ENCODE measurements around the gene ABCB9. TPM values are rescaled to one million over a fixed set of nuclear protein-coding genes. Genes with fewer than 3 reads are reported as not detected.

The ABCB9 gene
- total RNA-seq, 1 experiment from 2014 or later = 14.7 TPM

DNA sequence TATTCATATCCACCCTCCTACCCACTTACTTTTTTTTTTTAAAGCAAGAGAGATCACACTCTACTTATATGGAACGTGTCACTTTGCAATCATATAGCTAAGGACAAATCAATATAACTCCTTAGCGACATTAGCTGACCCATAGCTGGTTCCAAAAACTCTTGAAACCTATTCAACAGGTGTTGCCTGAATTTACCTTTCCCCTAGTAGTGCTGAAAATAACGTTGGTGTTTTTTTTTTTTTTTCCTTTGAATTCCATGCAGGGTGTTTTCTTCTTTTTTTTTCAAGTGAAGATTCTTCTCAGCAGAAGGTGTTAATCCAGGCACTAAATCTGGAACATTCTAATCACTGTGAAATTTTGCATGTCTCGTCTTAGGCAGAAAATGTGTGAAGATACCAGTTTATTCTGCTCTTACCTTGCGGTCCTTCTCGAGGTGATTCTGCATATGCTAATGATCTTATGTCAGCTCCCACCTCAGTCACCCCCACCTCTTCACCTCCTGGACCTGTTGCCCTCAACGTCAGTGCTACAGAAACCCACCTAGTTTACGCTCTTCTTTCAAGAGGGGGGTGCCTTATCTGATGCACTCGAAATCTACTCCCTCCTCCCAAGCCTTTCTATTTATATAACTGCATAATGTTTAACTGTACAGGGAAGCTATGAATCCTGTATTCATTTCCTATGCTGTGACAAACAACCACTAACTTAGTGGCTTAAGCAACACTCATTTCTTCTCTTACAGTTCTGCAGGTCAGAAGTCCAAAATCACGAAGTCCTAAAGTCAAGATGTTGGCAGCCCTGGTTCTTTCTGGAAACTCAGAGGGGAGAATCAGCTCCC is 63.2 kb downstream of the ABCB9 start (continued):
- TF ChIP-seq, protein P1, sequence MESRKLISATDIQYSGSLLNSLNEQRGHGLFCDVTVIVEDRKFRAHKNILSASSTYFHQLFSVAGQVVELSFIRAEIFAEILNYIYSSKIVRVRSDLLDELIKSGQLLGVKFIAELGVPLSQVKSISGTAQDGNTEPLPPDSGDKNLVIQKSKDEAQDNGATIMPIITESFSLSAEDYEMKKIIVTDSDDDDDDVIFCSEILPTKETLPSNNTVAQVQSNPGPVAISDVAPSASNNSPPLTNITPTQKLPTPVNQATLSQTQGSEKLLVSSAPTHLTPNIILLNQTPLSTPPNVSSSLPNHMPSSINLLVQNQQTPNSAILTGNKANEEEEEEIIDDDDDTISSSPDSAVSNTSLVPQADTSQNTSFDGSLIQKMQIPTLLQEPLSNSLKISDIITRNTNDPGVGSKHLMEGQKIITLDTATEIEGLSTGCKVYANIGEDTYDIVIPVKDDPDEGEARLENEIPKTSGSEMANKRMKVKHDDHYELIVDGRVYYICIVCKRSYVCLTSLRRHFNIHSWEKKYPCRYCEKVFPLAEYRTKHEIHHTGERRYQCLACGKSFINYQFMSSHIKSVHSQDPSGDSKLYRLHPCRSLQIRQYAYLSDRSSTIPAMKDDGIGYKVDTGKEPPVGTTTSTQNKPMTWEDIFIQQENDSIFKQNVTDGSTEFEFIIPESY (IDR thresholded peaks at IDR 0.05; ENCODE audit: extremely low read depth, insufficient replicate concordance, low read length) = no peak

DNA sequence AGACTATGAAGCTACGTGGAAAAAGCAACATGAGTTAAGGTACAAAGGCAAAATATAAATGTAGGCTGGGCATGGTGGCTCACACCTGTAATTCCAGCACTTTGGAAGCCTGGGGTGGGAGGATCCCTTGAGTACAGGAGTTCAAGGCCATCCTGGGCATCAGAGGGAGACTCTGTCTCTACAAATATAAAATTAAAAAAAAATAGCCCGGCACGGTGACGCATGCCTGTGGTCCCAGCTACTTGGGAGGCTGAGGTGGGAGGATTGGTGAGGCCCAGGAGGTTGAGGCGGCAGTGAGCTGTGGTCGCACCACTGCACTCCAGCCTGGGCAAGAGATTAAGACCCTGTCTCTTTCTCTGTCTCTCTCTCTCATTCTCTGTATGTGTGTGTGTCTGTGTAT is 66.4 kb downstream of the ABCB9 start:
- Histone ChIP-seq H3K27me3 (ENCODE audit: insufficient read depth, low read length) (no peaks in the 10 kb centered on the region), H3K4me1 (ENCODE audit: control insufficient read depth in 1 of 2, insufficient read depth in 2 of 2, low read length in 2 of 2) (peaks cover 0 to 19% of the 10 kb centered on the region in 2 experiments; a peak in 3 of 4 replicates), H3K9me2 (ENCODE audit: insufficient read depth) (no peaks in the 10 kb centered on the region), H4K20me1 (ENCODE audit: insufficient read depth) (no peaks in the 10 kb centered on the region), H3K27ac (ENCODE audit: low read depth, low read length) (no peak overlapping the region), H3K9me3 (ENCODE audit: control insufficient read depth in 1 of 2, insufficient read depth in 1 of 2, low read depth in 1 of 2, low read length in 2 of 2) (no peaks in the 10 kb centered on the region), H3K4me2 (ENCODE audit: low read length) (no peak overlapping the region), H3K9ac (ENCODE audit: low read length) (no peak overlapping the region), H3K4me3 (replicated peaks in 1 of 2; ENCODE audit: low read depth in 1 of 2, low read length in 2 of 2) (no peak overlapping the region), H3K79me2 (ENCODE audit: insufficient read depth, low read length) (peaks cover 10% of the 10 kb centered on the region), H3K36me3 (ENCODE audit: control insufficient read depth in 1 of 2, insufficient read depth in 2 of 2, low read length in 2 of 2) (no peaks in the 10 kb centered on the region), H2AFZ (ENCODE audit: low read depth, low read length, poor library complexity, severe bottlenecking) (no peak overlapping the region)
- RAD21 ChIA-PET (ENCODE audit: low non-redundant PET in 1 of 2, low total read pairs in 2 of 2, uncharacterized antibody in 2 of 2, unreplicated experiment in 2 of 2) = no interaction called here
- DNase-seq (ENCODE audit: low read depth, low spot score) = no peak
- no TSS peak for BruUV-seq (replicated peaks)
- POLR2A ChIA-PET = no interaction called here
- CTCF ChIA-PET = no interaction called here
- ATAC-seq = no peak
- TF ChIP-seq FOSL1 (IDR thresholded peaks at IDR 0.05; ENCODE audit: low read depth) = no peak
- no peak for TF ChIP-seq ELF1 (IDR thresholded peaks at IDR 0.05; ENCODE audit: borderline replicate concordance, low read depth)
- TF ChIP-seq, protein P2, sequence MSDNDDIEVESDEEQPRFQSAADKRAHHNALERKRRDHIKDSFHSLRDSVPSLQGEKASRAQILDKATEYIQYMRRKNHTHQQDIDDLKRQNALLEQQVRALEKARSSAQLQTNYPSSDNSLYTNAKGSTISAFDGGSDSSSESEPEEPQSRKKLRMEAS (IDR thresholded peaks at IDR 0.05) = no peak
- no peak for TF ChIP-seq EZH2phosphoT487 (IDR thresholded peaks at IDR 0.05; ENCODE audit: borderline replicate concordance)
- TF ChIP-seq SP1 (IDR thresholded peaks at IDR 0.05; ENCODE audit: low read depth) = no peak
- TF ChIP-seq TCF7L2 (IDR thresholded peaks at IDR 0.05; ENCODE audit: borderline replicate concordance, extremely low read depth, insufficient read depth, insufficient read length) = no peak
- TF ChIP-seq, protein P3, sequence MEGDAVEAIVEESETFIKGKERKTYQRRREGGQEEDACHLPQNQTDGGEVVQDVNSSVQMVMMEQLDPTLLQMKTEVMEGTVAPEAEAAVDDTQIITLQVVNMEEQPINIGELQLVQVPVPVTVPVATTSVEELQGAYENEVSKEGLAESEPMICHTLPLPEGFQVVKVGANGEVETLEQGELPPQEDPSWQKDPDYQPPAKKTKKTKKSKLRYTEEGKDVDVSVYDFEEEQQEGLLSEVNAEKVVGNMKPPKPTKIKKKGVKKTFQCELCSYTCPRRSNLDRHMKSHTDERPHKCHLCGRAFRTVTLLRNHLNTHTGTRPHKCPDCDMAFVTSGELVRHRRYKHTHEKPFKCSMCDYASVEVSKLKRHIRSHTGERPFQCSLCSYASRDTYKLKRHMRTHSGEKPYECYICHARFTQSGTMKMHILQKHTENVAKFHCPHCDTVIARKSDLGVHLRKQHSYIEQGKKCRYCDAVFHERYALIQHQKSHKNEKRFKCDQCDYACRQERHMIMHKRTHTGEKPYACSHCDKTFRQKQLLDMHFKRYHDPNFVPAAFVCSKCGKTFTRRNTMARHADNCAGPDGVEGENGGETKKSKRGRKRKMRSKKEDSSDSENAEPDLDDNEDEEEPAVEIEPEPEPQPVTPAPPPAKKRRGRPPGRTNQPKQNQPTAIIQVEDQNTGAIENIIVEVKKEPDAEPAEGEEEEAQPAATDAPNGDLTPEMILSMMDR (IDR thresholded peaks at IDR 0.05 in 2 of 3, conservative IDR thresholded peaks at IDR 0.05 in 1 of 3; ENCODE audit: borderline replicate concordance in 1 of 3, insufficient read depth in 1 of 3, low read depth in 2 of 3, low read length in 2 of 3) = no peak
- TF ChIP-seq SRF (IDR thresholded peaks at IDR 0.05; ENCODE audit: low read depth) = no peak
- TF ChIP-seq, protein P4, sequence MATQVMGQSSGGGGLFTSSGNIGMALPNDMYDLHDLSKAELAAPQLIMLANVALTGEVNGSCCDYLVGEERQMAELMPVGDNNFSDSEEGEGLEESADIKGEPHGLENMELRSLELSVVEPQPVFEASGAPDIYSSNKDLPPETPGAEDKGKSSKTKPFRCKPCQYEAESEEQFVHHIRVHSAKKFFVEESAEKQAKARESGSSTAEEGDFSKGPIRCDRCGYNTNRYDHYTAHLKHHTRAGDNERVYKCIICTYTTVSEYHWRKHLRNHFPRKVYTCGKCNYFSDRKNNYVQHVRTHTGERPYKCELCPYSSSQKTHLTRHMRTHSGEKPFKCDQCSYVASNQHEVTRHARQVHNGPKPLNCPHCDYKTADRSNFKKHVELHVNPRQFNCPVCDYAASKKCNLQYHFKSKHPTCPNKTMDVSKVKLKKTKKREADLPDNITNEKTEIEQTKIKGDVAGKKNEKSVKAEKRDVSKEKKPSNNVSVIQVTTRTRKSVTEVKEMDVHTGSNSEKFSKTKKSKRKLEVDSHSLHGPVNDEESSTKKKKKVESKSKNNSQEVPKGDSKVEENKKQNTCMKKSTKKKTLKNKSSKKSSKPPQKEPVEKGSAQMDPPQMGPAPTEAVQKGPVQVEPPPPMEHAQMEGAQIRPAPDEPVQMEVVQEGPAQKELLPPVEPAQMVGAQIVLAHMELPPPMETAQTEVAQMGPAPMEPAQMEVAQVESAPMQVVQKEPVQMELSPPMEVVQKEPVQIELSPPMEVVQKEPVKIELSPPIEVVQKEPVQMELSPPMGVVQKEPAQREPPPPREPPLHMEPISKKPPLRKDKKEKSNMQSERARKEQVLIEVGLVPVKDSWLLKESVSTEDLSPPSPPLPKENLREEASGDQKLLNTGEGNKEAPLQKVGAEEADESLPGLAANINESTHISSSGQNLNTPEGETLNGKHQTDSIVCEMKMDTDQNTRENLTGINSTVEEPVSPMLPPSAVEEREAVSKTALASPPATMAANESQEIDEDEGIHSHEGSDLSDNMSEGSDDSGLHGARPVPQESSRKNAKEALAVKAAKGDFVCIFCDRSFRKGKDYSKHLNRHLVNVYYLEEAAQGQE (IDR thresholded peaks at IDR 0.05; ENCODE audit: low read depth) = no peak
- no peak for TF ChIP-seq CEBPB (IDR thresholded peaks at IDR 0.05; ENCODE audit: low read depth)
- TF ChIP-seq EZH2 (IDR thresholded peaks at IDR 0.05) = no peak
- no peak for TF ChIP-seq POLR2A (IDR thresholded peaks at IDR 0.05; ENCODE audit: borderline replicate concordance, extremely low read depth, insufficient read depth, insufficient read length)
- TF ChIP-seq JUND (IDR thresholded peaks at IDR 0.05) = no peak
- TF ChIP-seq, protein P1 (IDR thresholded peaks at IDR 0.05; ENCODE audit: extremely low read depth, insufficient replicate concordance, low read length) = no peak
- intact Hi-C loops (cut with micrococcal nuclease) = no loop called here

Data from HCT116 (cell line).